Prostate gland (tissue), 2 donors: ENCODE measurements around the gene TMTC2.

Experiments used
- CTCF ChIP-seq, 4 experiments: fragments of 200-600 bp in 2 of 4; fragments of 450-650 bp in 2 of 4; sonication (generic) in 2 of 4; IDR thresholded peaks; 1 replicate in 3 of 4; 2 replicates in 1 of 4; pipeline ENCODE4 v1.5.1; 2016 to 2019; ENCODE audit warnings: antibody characterized with exemption in 4 of 4, mild to moderate bottlenecking in 2 of 4, moderate library complexity in 2 of 4
- POLR2AphosphoS5 ChIP-seq: sonication (generic); formaldehyde crosslinking; IDR thresholded peaks from one replicate; pipeline ENCODE4 v1.6.1; 2017; ENCODE audit warnings: antibody characterized with exemption

GRCh38 chr12:82994117-82994516 is 307.4 kb downstream of the TMTC2 start:
- no peak for TF ChIP-seq CTCF (IDR thresholded peaks at IDR 0.05)
- TF ChIP-seq POLR2AphosphoS5 = no peak
